HK-2 (cell line): ENCODE measurements around the gene IGFBP3.

ENCODE experiments used
- DNase-seq: peaks from one replicate; pipeline ENCODE4 v3.0.0-alpha.2; 2018; ENCODE audit not compliant: unreplicated experiment

The IGFBP3 gene

GRCh38 chr7:45872116-45873034, 48.7 kb downstream of the IGFBP3 start:
- DNase-seq: no peak

GRCh38 chr7:45869426-45869825, 51.6 kb downstream of the IGFBP3 start:
- DNase-seq: no peak

- no peak for DNase-seq
Measured at GRCh38 chr7:45867471-45867870, 53.6 kb downstream of the IGFBP3 start.

- DNase-seq: no peak
Measured at GRCh38 chr7:45865594-45866410, 55.3 kb downstream of the IGFBP3 start.

- DNase-seq: no peak
Measured at GRCh38 chr7:45863715-45864114, 57.4 kb downstream of the IGFBP3 start.
